Activated T-cell treated with anti-CD3 and anti-CD28 coated beads for 4 hours (primary cell): ENCODE results near the gene ROR2.

ENCODE experiments used
- DNase-seq: peaks from one replicate; pipeline ENCODE4 v3.0.0-alpha.2; 2020

ROR2 gene

GRCh38 chr9:91766315-91767069, 183.5 kb downstream of the ROR2 start:
- no peak for DNase-seq

GRCh38 chr9:91765296-91765695, 184.7 kb downstream of the ROR2 start:
- no peak for DNase-seq

- DNase-seq: no peak
Measured at GRCh38 chr9:91764661-91765060, 185.4 kb downstream of the ROR2 start.

GRCh38 chr9:91761362-91761761, 188.7 kb downstream of the ROR2 start:
- DNase-seq: no peak

GRCh38 chr9:91760906-91761305, 189.1 kb downstream of the ROR2 start:
- no peak for DNase-seq

- no peak for DNase-seq
Measured at GRCh38 chr9:91758491-91758981, 191.5 kb downstream of the ROR2 start.

GRCh38 chr9:91757782-91758181, 192.2 kb downstream of the ROR2 start:
- no peak for DNase-seq

GRCh38 chr9:91756510-91756780, 193.6 kb downstream of the ROR2 start:
- no peak for DNase-seq

- DNase-seq: no peak
Measured at GRCh38 chr9:91755761-91756509, 194.1 kb downstream of the ROR2 start.

GRCh38 chr9:91753711-91754110, 196.3 kb downstream of the ROR2 start:
- no peak for DNase-seq

- no peak for DNase-seq
Measured at GRCh38 chr9:91751922-91752321, 198.1 kb downstream of the ROR2 start.

- DNase-seq: no peak
Measured at GRCh38 chr9:91750343-91750742, 199.7 kb downstream of the ROR2 start.

GRCh38 chr9:91746904-91747303, 203.1 kb downstream of the ROR2 start:
- DNase-seq: no peak

- no peak for DNase-seq
Measured at GRCh38 chr9:91746357-91746756, 203.7 kb downstream of the ROR2 start.

GRCh38 chr9:91744114-91744513, 205.9 kb downstream of the ROR2 start:
- no peak for DNase-seq

- DNase-seq: no peak
Measured at GRCh38 chr9:91741522-91741921, 208.5 kb downstream of the ROR2 start.

- no peak for DNase-seq
Measured at GRCh38 chr9:91740701-91741100, 209.3 kb downstream of the ROR2 start.

- DNase-seq: no peak
Measured at GRCh38 chr9:91736898-91737601, 213.0 kb downstream of the ROR2 start.

- DNase-seq: no peak
Measured at GRCh38 chr9:91736311-91736710, 213.7 kb downstream of the ROR2 start.

- no peak for DNase-seq
Measured at GRCh38 chr9:91735049-91735448, 215.0 kb downstream of the ROR2 start.

GRCh38 chr9:91734371-91734981, 215.6 kb downstream of the ROR2 start:
- DNase-seq: peak; percentile 51

- no peak for DNase-seq
Measured at GRCh38 chr9:91733006-91733624, 216.9 kb downstream of the ROR2 start.
